ENCODE results near the gene RASA2.
A peak's percentile ranks its signal among the peaks of the same experiment; 100 is the strongest.

- no peak for TF ChIP-seq CTCF (IDR thresholded peaks at IDR 0.05)
- TF ChIP-seq POLR2A (IDR thresholded peaks at IDR 0.05): peak in 1 of 2 donors; percentile 26
Measured at GRCh38 chr3:141659821-141660613, 173.2 kb downstream of the RASA2 start.
